Uterus (tissue), 4 donors: Measurements from ENCODE around the gene FILIP1L. TPM values are rescaled to one million over a fixed set of nuclear protein-coding genes. Genes with fewer than 3 reads are reported as not detected.
"Not testable (repeated sequence)": the region's sequence is repeated elsewhere in the genome, so short reads cannot be mapped to it uniquely, and the experiment has no call there.

Source experiments
- DNase-seq, 2 donors: peaks; one replicate each; pipeline ENCODE4 v3.0.0-alpha.2; 2019 to 2020
- H3K27ac ChIP-seq, 2 donors: fragments of 200-600 bp; sonication (generic); 1 replicate in 1 of 2; 2 replicates in 1 of 2; pipeline ENCODE4 v1.5.1; 2016 to 2018
- H3K27me3 ChIP-seq, 2 donors: fragments of 200-600 bp; sonication (generic); one replicate each; pipeline ENCODE4 v1.5.1; 2018 to 2019; ENCODE audit warnings: control low read depth in 1 of 2
- H3K36me3 ChIP-seq, 2 donors: fragments of 200-600 bp; sonication (generic); one replicate each; pipeline ENCODE4 v1.5.1; 2019; ENCODE audit warnings: control low read depth in 1 of 2
- H3K4me1 ChIP-seq, 2 donors: fragments of 200-600 bp; sonication (generic); one replicate each; pipeline ENCODE4 v1.5.1; 2018 to 2019; ENCODE audit warnings: control low read depth in 1 of 2
- H3K4me3 ChIP-seq, 2 donors: fragments of 200-600 bp; sonication (generic); 1 replicate in 1 of 2; 2 replicates in 1 of 2; pipeline ENCODE4 v1.5.1; 2018 to 2019; ENCODE audit warnings: mild to moderate bottlenecking in 1 of 2
- H3K9me3 ChIP-seq, 2 donors: fragments of 200-600 bp; sonication (generic); one replicate each; pipeline ENCODE4 v1.5.1; 2019; ENCODE audit warnings: control low read depth in 1 of 2
- CTCF ChIP-seq, 4 experiments: fragments of 200-600 bp in 2 of 4; fragments of 450-650 bp in 2 of 4; sonication (generic) in 2 of 4; IDR thresholded peaks; one replicate each; pipeline ENCODE4 v1.5.1; 2016 to 2019; ENCODE audit warnings: antibody characterized with exemption in 4 of 4, mild to moderate bottlenecking in 2 of 4, moderate library complexity in 1 of 4
- POLR2A ChIP-seq, 2 donors: fragments of 450-650 bp; IDR thresholded peaks; one replicate each; pipeline ENCODE4 v1.6.1; 2016; ENCODE audit warnings: antibody characterized with exemption in 2 of 2, mild to moderate bottlenecking in 1 of 2, moderate library complexity in 1 of 2
- intact Hi-C: fragments of 100-400 bp; cut with DNase I; formaldehyde crosslinking; loops from one replicate; pipeline ENCODE4 v1.15.1; 2023; ENCODE audit warnings: low total_unique reads
- total RNA-seq, 4 donors: library from RNA; depleted of rRNA in 3 of 4; stranded (reverse); fragments of >200 nt in 3 of 4; gene quantifications; one replicate each; pipeline versions ENCODE4 v1.1.0 to v1.2.4, GENCODE V29; 2014 to 2023
- donor health status: DM: yes; HTN: yes; CAD: no.

Gene FILIP1L
- total RNA-seq, 4 donors from 2014 or later, result 48.5 to 99.1 (median 66.3) TPM

- no peak for DNase-seq
- H3K4me3 ChIP-seq, result no peak overlapping the region
- intact Hi-C loops, result no loop called here
- no peaks in the 10 kb centered on the region for H3K36me3 ChIP-seq
- H3K4me1 ChIP-seq, result peaks cover 0 to 9% of the 10 kb centered on the region in 2 donors
- TF ChIP-seq CTCF (IDR thresholded peaks at IDR 0.05) (no peak), POLR2A (IDR thresholded peaks at IDR 0.05) (no peak)
- H3K27ac ChIP-seq, result no peak overlapping the region
- H3K9me3 ChIP-seq, result no peaks in the 10 kb centered on the region
- no peaks in the 10 kb centered on the region for H3K27me3 ChIP-seq
Measured at GRCh38 chr3:100100425-100100824, 13.9 kb downstream of the FILIP1L start.

GRCh38 chr3:100099621-100100020 is 14.7 kb downstream of the FILIP1L start:
- intact Hi-C loops, result no loop called here
- peaks cover 0 to 9% of the 10 kb centered on the region in 2 donors for H3K4me1 ChIP-seq
- no peak overlapping the region for H3K27ac ChIP-seq
- TF ChIP-seq CTCF (IDR thresholded peaks at IDR 0.05) (no peak), POLR2A (IDR thresholded peaks at IDR 0.05) (no peak)
- H3K36me3 ChIP-seq, result no peaks in the 10 kb centered on the region
- H3K27me3 ChIP-seq, result no peaks in the 10 kb centered on the region
- H3K4me3 ChIP-seq, result no peak overlapping the region
- DNase-seq, result no peak
- no peaks in the 10 kb centered on the region for H3K9me3 ChIP-seq

- TF ChIP-seq CTCF (IDR thresholded peaks at IDR 0.05), result no peak
- TF ChIP-seq POLR2A (IDR thresholded peaks at IDR 0.05), result no peak
- no peaks in the 10 kb centered on the region for H3K36me3 ChIP-seq
- intact Hi-C loops, result no loop called here
- no peak overlapping the region for H3K4me3 ChIP-seq
- no peak for DNase-seq
- no peaks in the 10 kb centered on the region for H3K9me3 ChIP-seq
- H3K27ac ChIP-seq, result no peak overlapping the region
- peaks cover 0 to 9% of the 10 kb centered on the region in 2 donors for H3K4me1 ChIP-seq
- H3K27me3 ChIP-seq, result no peaks in the 10 kb centered on the region
Measured at GRCh38 chr3:100098784-100099070, 15.6 kb downstream of the FILIP1L start.

GRCh38 chr3:100097919-100098783 is 16.1 kb downstream of the FILIP1L start:
- no peaks in the 10 kb centered on the region for H3K9me3 ChIP-seq
- H3K4me3 ChIP-seq, result no peak overlapping the region
- peak overlapping the region in 1 of 2 donors; percentile 12 for H3K27ac ChIP-seq
- TF ChIP-seq POLR2A (IDR thresholded peaks at IDR 0.05) (no peak), CTCF (IDR thresholded peaks at IDR 0.05) (no peak)
- H3K4me1 ChIP-seq, result peaks cover 0 to 9% of the 10 kb centered on the region in 2 donors
- intact Hi-C loops, result no loop called here
- H3K36me3 ChIP-seq, result no peaks in the 10 kb centered on the region
- no peaks in the 10 kb centered on the region for H3K27me3 ChIP-seq
- no peak for DNase-seq

- H3K27me3 ChIP-seq, result no peaks in the 10 kb centered on the region
Measured at GRCh38 chr3:100096866-100097265, 17.4 kb downstream of the FILIP1L start.

GRCh38 chr3:100096286-100096685 is 18.0 kb downstream of the FILIP1L start:
- H3K4me3 ChIP-seq, H3K36me3 ChIP-seq, H3K27ac ChIP-seq, intact Hi-C loops, H3K9me3 ChIP-seq, H3K27me3 ChIP-seq, DNase-seq, H3K4me1 ChIP-seq: not testable (repeated sequence)

More at GRCh38 chr3:100096866-100097265, 17.4 kb downstream of the FILIP1L start:
- TF ChIP-seq CTCF (IDR thresholded peaks at IDR 0.05) (no peak), POLR2A (IDR thresholded peaks at IDR 0.05) (no peak)
- Histone ChIP-seq H3K27ac (no peak overlapping the region), H3K9me3 (no peaks in the 10 kb centered on the region), H3K36me3 (no peaks in the 10 kb centered on the region), H3K4me1 (peaks cover 0 to 9% of the 10 kb centered on the region in 2 donors), H3K4me3 (no peak overlapping the region)
- no peak for DNase-seq
- intact Hi-C loops, result no loop called here
